ENCODE results near the gene NFAT5. TPM values are rescaled to one million over a fixed set of nuclear protein-coding genes. Genes with fewer than 3 reads are reported as not detected.
"Not testable (repeated sequence)": the region's sequence is repeated elsewhere in the genome, so short reads cannot be mapped to it uniquely, and the experiment has no call there.

Gene NFAT5
- total RNA-seq, 1 donor from 2014 or later = 25.6 TPM

DNA sequence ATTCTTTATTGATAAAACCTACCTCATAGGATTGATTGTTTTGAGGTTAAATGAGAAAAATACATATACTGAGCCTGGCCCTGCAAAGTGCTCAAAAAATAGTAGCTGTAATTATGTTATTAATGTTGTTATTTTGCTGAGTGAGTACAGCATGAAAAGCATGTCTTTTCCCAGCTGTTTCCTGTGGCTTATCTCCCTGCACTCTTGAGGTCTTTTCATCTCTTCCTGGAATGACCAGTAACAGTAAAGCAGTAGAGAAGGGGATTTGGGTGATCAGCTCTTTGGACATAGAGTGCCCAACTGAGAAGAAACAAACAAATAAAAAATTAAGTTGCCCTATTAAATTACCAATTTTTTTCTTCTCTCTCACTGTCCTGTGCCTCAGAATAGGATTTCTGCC is 53.7 kb downstream of the NFAT5 start:
- H3K27ac Mint-ChIP-seq (ENCODE audit: unreplicated experiment) = no peak overlapping the region
- no peaks in the 10 kb centered on the region for H3K9me3 Mint-ChIP-seq
- no peaks in the 10 kb centered on the region for H3K4me1 Mint-ChIP-seq
- no peaks in the 10 kb centered on the region for H3K27me3 Mint-ChIP-seq (ENCODE audit: low read depth)
- TF ChIP-seq, protein P1, sequence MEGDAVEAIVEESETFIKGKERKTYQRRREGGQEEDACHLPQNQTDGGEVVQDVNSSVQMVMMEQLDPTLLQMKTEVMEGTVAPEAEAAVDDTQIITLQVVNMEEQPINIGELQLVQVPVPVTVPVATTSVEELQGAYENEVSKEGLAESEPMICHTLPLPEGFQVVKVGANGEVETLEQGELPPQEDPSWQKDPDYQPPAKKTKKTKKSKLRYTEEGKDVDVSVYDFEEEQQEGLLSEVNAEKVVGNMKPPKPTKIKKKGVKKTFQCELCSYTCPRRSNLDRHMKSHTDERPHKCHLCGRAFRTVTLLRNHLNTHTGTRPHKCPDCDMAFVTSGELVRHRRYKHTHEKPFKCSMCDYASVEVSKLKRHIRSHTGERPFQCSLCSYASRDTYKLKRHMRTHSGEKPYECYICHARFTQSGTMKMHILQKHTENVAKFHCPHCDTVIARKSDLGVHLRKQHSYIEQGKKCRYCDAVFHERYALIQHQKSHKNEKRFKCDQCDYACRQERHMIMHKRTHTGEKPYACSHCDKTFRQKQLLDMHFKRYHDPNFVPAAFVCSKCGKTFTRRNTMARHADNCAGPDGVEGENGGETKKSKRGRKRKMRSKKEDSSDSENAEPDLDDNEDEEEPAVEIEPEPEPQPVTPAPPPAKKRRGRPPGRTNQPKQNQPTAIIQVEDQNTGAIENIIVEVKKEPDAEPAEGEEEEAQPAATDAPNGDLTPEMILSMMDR (conservative IDR thresholded peaks at IDR 0.05) = no peak
- DNase-seq (ENCODE audit: low read depth, low spot score) = no peak
- H3K36me3 Mint-ChIP-seq (ENCODE audit: low read depth) = no peaks in the 10 kb centered on the region
- no peak overlapping the region for H3K4me3 Mint-ChIP-seq

GRCh38 chr16:69620573-69620972 is 54.8 kb downstream of the NFAT5 start:
- H3K27me3 Mint-ChIP-seq (ENCODE audit: low read depth) = no peaks in the 10 kb centered on the region
- DNase-seq (ENCODE audit: low read depth, low spot score) = no peak
- H3K27ac Mint-ChIP-seq (ENCODE audit: unreplicated experiment) = no peak overlapping the region
- no peak overlapping the region for H3K4me3 Mint-ChIP-seq
- no peaks in the 10 kb centered on the region for H3K36me3 Mint-ChIP-seq (ENCODE audit: low read depth)
- H3K9me3 Mint-ChIP-seq = no peaks in the 10 kb centered on the region
- no peaks in the 10 kb centered on the region for H3K4me1 Mint-ChIP-seq
- TF ChIP-seq, protein P1 (conservative IDR thresholded peaks at IDR 0.05) = no peak

GRCh38 chr16:69621225-69621624 is 55.5 kb downstream of the NFAT5 start:
- no peak overlapping the region for H3K4me3 Mint-ChIP-seq
- TF ChIP-seq, protein P1 (conservative IDR thresholded peaks at IDR 0.05) = no peak
- H3K27me3 Mint-ChIP-seq (ENCODE audit: low read depth) = no peaks in the 10 kb centered on the region
- no peak for DNase-seq (ENCODE audit: low read depth, low spot score)
- H3K9me3 Mint-ChIP-seq = no peaks in the 10 kb centered on the region
- H3K36me3 Mint-ChIP-seq (ENCODE audit: low read depth) = no peaks in the 10 kb centered on the region
- H3K4me1 Mint-ChIP-seq = no peaks in the 10 kb centered on the region
- no peak overlapping the region for H3K27ac Mint-ChIP-seq (ENCODE audit: unreplicated experiment)

DNA sequence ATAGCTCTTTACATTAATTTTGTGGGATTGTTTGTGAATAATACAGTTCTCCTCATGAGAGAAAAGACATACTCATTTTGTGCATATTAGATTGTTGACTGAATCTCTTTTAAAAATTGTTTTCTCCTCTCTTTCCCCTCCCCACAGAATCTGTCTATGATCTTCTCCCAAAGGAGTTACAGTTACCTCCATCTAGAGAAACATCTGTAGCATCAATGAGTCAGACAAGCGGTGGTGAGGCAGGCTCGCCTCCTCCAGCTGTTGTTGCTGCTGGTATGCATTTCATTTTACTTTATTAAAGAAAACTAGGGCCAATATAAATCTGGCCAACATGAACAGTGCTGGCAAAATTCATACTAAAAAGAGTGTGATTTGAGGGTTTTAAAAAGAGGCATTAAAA is 60.5 kb downstream of the NFAT5 start:
- no peak for DNase-seq (ENCODE audit: low read depth, low spot score)
- no peak overlapping the region for H3K4me3 Mint-ChIP-seq
- H3K27ac Mint-ChIP-seq (ENCODE audit: unreplicated experiment) = no peak overlapping the region
- TF ChIP-seq, protein P1 (conservative IDR thresholded peaks at IDR 0.05) = no peak
- H3K4me1 Mint-ChIP-seq = no peaks in the 10 kb centered on the region
- no peaks in the 10 kb centered on the region for H3K9me3 Mint-ChIP-seq
- H3K36me3 Mint-ChIP-seq (ENCODE audit: low read depth) = peaks cover 4% of the 10 kb centered on the region
- no peaks in the 10 kb centered on the region for H3K27me3 Mint-ChIP-seq (ENCODE audit: low read depth)

DNA sequence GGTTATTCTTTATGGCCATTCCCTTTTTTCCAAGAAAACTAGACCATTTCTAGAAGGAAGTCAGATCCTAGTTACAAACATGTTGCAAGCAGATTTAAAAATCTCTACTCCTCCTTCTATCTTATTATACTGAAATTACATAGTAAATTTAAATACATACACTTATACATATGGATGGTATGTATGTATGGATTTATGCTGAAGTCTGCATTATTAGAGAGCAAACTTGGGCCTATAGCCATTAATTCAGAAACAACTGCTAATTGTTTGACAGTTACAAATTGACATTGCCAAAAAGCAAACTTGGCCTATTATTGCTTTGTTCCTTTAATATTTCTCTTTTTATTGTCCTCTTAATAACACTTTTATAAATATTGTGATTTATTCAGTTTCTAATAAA is 67.1 kb downstream of the NFAT5 start:
- H3K27me3 Mint-ChIP-seq (ENCODE audit: low read depth) = no peaks in the 10 kb centered on the region
- TF ChIP-seq, protein P1 (conservative IDR thresholded peaks at IDR 0.05) = no peak
- H3K36me3 Mint-ChIP-seq (ENCODE audit: low read depth) = peaks cover 37% of the 10 kb centered on the region
- H3K9me3 Mint-ChIP-seq = peaks cover 9% of the 10 kb centered on the region
- no peak overlapping the region for H3K27ac Mint-ChIP-seq (ENCODE audit: unreplicated experiment)
- no peak for DNase-seq (ENCODE audit: low read depth, low spot score)
- no peak overlapping the region for H3K4me3 Mint-ChIP-seq
- no peaks in the 10 kb centered on the region for H3K4me1 Mint-ChIP-seq

GRCh38 chr16:69633375-69633774 is 67.6 kb downstream of the NFAT5 start:
- DNase-seq (ENCODE audit: low read depth, low spot score) = no peak
- H3K9me3 Mint-ChIP-seq = peaks cover 9% of the 10 kb centered on the region
- no peaks in the 10 kb centered on the region for H3K27me3 Mint-ChIP-seq (ENCODE audit: low read depth)
- no peaks in the 10 kb centered on the region for H3K4me1 Mint-ChIP-seq
- TF ChIP-seq, protein P1 (conservative IDR thresholded peaks at IDR 0.05) = no peak
- no peak overlapping the region for H3K27ac Mint-ChIP-seq (ENCODE audit: unreplicated experiment)
- no peak overlapping the region for H3K4me3 Mint-ChIP-seq
- H3K36me3 Mint-ChIP-seq (ENCODE audit: low read depth) = peaks cover 40% of the 10 kb centered on the region

- H3K36me3 Mint-ChIP-seq (ENCODE audit: low read depth) = peaks cover 37% of the 10 kb centered on the region
- not testable (repeated sequence) for H3K9me3 Mint-ChIP-seq; H3K27me3 Mint-ChIP-seq (ENCODE audit: low read depth); DNase-seq (ENCODE audit: low read depth, low spot score); H3K27ac Mint-ChIP-seq (ENCODE audit: unreplicated experiment); H3K4me3 Mint-ChIP-seq; H3K4me1 Mint-ChIP-seq
Observed at GRCh38 chr16:69636563-69637146, 70.9 kb downstream of the NFAT5 start.

DNA sequence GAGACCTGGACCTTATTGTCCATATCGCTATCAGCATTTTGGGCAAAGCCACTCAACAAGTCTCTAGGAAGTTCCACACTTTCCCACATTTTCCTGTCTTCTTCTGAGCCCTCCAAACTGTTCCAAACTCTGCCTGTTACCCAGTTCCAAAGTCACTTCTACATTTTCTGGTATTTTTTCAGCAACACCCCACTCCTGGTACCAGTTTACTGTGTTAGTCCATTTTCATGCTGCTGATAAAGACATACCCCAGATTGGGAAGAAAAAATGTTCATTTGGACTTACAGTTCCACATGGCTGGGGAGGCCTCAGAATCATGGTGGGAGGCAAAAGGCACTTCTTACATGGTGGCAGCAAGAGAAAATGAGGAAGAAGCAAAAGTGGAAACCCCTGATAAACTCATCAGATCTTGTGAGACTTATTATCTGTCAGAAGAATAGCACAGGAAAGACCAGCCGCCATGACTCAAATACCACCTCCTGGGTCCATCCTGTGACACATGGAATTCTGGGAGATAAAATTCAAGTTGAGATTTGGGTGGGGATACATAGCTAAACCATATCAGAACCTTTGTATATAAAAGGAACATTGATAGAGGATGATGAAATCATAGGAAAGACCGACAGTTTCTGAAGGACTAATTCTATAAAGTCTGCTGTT is 71.6 kb downstream of the NFAT5 start:
- not testable (repeated sequence) for DNase-seq (ENCODE audit: low read depth, low spot score); H3K27me3 Mint-ChIP-seq (ENCODE audit: low read depth); H3K4me1 Mint-ChIP-seq; H3K27ac Mint-ChIP-seq (ENCODE audit: unreplicated experiment); H3K4me3 Mint-ChIP-seq; H3K9me3 Mint-ChIP-seq
- peaks cover 37% of the 10 kb centered on the region for H3K36me3 Mint-ChIP-seq (ENCODE audit: low read depth)
